T-helper 2 cell treated with Interferon-gamma antibody and Interleukin-4, amounts not matched to agents 5 μg/mL and 100 μg/mL, for 36 hours (primary cell): ENCODE data around the gene THOC5.
"Not testable (repeated sequence)": the region's sequence is repeated elsewhere in the genome, so short reads cannot be mapped to it uniquely, and the experiment has no call there.

Experiments
- DNase-seq: peaks from one replicate; pipeline ENCODE4 v3.0.0; 2021; ENCODE audit warnings: low spot score
- H3K27ac Mint-ChIP-seq: one replicate; pipeline ENCODE4 v1.8.0; 2021; ENCODE audit warnings: mild to moderate bottlenecking, mixed read lengths
- H3K27me3 Mint-ChIP-seq: one replicate; pipeline ENCODE4 v1.8.0; 2021; ENCODE audit warnings: low read depth, mixed read lengths
- H3K36me3 Mint-ChIP-seq: one replicate; pipeline ENCODE4 v1.8.0; 2021; ENCODE audit warnings: low read depth, mixed read lengths
- H3K4me1 Mint-ChIP-seq: one replicate; pipeline ENCODE4 v1.8.0; 2021; ENCODE audit warnings: low read depth, mixed read lengths
- H3K4me3 Mint-ChIP-seq: one replicate; pipeline ENCODE4 v1.8.0; 2022; ENCODE audit warnings: mild to moderate bottlenecking, moderate library complexity, mixed read lengths
- H3K9me3 Mint-ChIP-seq: one replicate; pipeline ENCODE4 v1.8.0; 2021; ENCODE audit warnings: mixed read lengths

The THOC5 gene

GRCh38 chr22:29553351-29554224, at the start of gene THOC5:
Gene THOC5 (minus strand): TSS chr22:29553757. CDS start chr22:29549147, 4,610 bp downstream.
- peak within 1 kb of the TSS; percentile 93 for H3K27ac Mint-ChIP-seq
- H3K36me3 Mint-ChIP-seq, result peaks cover 29% of the 10 kb centered on the region
- peak; percentile 91 for DNase-seq
- H3K4me3 Mint-ChIP-seq, result peak within 1 kb of the TSS; percentile 97
- H3K4me1 Mint-ChIP-seq, result peaks cover 8% of the 10 kb centered on the region
- H3K9me3 Mint-ChIP-seq, result no peaks in the 10 kb centered on the region
- no peaks in the 10 kb centered on the region for H3K27me3 Mint-ChIP-seq

GRCh38 chr22:29598684-29599020, 45.1 kb upstream of the THOC5 start:
- Mint-ChIP-seq H3K9me3 (peaks cover 4% of the 10 kb centered on the region), H3K4me1 (peaks cover 3% of the 10 kb centered on the region), H3K27me3 (no peaks in the 10 kb centered on the region), H3K36me3 (no peaks in the 10 kb centered on the region), H3K4me3 (no peak overlapping the region), H3K27ac (no peak overlapping the region)
- DNase-seq, result no peak

DNA sequence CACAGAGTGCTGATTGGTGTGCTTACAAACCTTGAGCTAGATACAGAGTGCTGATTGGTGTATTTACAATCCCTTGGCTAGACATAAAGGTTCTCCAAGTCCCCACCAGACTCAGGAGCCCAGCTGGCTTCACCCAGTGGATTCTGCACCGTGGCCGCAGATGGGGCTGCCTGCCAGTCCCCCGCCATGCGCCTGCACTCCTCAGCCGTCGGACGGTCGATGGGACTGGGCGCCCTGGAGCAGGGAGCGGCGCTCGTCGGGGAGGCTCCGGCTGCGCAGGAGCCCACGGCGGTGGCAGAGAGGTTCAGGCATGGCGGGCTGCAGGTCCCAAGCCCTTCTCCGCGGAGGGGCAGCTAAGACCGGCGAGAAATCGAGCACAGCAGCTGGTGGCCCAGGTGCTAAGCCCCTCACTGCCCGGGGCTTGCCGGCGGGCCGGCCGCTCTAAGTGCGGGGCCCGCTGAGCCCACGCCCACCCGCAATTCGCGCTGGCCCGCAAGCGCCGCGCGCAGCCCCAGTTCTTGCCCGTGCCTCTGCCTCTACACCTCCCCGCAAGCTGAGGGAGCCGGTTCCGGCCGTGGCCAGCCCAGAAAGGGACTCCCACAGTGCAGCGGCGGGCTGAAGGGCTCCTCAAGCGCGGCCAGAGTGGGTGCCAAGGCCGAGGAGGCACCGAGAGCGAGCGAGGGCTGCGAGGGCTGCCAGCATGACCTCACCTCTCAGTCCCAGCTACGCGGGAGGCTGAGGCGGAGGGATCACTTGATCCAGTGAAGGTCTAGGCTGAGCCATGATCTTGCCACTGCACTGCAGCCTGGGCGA, 44.5 kb upstream of the THOC5 start:
- not testable (repeated sequence) for H3K4me3 Mint-ChIP-seq, H3K36me3 Mint-ChIP-seq, DNase-seq, H3K9me3 Mint-ChIP-seq, H3K27ac Mint-ChIP-seq, H3K27me3 Mint-ChIP-seq, H3K4me1 Mint-ChIP-seq

DNA sequence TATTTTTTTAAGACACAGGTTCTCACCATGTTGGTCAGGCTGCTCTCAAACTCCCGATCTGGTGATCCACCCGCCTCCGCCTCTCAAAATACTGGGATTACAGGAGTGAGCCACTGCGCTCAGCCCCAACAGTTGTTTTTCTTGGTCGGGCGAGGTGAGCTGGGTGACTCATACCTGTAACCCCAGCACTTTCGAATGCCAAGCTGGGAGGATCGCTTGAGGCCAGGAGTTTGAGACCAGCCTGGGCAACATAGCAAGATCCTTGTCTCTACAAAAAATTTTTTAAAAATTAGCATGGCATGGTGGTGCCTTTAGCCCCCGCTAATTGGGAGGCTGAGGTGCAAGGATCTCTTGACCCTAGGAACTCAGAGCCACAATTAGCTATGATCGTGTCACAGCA, 42.9 kb upstream of the THOC5 start:
- Mint-ChIP-seq H3K27me3 (no peaks in the 10 kb centered on the region), H3K9me3 (peaks cover 4% of the 10 kb centered on the region), H3K4me1 (no peaks in the 10 kb centered on the region), H3K27ac (no peak overlapping the region), H3K4me3 (no peak overlapping the region), H3K36me3 (no peaks in the 10 kb centered on the region)
- no peak for DNase-seq

DNA sequence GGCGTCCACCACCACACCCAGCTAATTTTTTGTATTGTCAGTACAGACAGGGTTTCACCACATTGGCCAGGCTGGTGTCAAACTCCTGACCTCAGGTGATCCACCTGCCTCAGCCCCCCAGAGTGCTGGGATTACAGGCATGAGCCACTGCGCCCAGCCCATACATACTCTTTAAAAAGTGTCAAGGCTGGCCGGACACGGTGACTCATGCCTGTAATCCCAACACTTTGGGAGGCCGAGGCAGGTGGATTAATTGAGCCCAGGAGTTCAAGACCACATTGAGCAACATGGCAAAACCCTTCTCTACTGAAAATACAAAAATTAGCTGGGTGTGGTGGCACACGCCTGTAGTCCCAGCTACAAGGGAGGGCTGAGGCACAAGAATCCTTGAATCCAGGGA, 40.9 kb upstream of the THOC5 start:
- H3K36me3 Mint-ChIP-seq, H3K9me3 Mint-ChIP-seq, H3K4me3 Mint-ChIP-seq, H3K27me3 Mint-ChIP-seq, H3K27ac Mint-ChIP-seq, DNase-seq: not testable (repeated sequence)
- peaks cover 11% of the 10 kb centered on the region for H3K4me1 Mint-ChIP-seq

DNA sequence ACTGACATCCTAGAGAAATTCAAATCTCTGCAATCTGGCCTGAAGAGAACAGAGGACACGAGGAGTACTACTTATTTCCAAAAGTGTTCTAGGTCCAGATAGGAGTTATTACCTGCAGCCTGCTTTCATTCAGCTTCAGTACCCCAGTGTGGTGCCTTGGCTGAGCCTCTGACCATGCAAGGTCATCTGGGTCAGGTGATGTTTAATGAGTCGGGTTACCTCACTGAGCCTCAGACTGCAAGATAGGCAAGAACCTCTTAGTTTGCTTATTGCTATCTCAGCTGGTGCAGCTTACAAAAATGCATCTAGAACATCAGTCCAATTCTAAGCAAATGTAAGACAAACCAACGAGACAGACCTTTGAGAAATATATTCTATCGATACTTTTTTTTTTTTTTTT, 40.4 kb upstream of the THOC5 start:
- Mint-ChIP-seq H3K27me3 (no peaks in the 10 kb centered on the region), H3K36me3 (no peaks in the 10 kb centered on the region), H3K4me3 (no peak overlapping the region), H3K4me1 (peaks cover 11% of the 10 kb centered on the region), H3K27ac (no peak overlapping the region), H3K9me3 (peaks cover 4% of the 10 kb centered on the region)
- no peak for DNase-seq

DNA sequence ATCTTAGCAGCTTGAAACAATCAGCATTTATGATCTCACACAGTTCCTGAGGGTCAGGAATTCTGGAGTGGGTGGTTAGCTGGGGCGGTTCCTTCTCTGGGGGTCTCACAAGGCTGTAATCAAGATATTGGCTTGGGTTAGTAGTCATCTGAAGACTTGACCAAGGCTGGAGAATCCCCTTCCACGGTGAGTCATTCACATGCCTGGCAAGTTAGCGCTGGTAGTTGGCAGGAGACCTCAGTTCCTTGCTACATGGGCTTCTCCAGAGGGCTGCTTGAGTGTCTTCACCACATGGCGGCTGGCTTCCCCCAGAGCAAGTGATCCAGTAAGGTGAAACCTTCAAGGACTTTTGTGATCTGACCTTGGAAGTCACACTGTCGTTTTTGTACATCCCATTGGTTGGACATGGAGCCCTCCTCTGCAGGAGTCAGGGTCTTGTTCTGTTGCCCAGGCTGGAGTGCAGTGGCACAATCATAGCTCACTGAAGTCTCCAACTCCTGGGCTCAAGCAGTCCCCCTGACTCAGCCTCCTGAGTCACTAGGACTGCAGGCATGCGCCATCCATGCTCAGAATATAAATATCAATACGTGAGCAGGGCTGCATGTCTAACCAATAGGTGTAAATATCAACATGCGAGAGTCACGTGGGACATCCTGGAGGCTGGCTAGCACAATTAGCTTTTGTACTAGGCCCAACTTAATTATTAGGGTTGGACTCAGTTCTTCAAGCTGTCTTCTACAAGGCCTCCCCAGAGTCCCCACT, 34.6 kb upstream of the THOC5 start:
- no peak for DNase-seq
- no peaks in the 10 kb centered on the region for H3K9me3 Mint-ChIP-seq
- H3K36me3 Mint-ChIP-seq, result no peaks in the 10 kb centered on the region
- no peak overlapping the region for H3K4me3 Mint-ChIP-seq
- H3K4me1 Mint-ChIP-seq, result peaks cover 11% of the 10 kb centered on the region
- no peak overlapping the region for H3K27ac Mint-ChIP-seq
- H3K27me3 Mint-ChIP-seq, result no peaks in the 10 kb centered on the region

GRCh38 chr22:29586193-29586705, 32.7 kb upstream of the THOC5 start:
- not testable (repeated sequence) for H3K36me3 Mint-ChIP-seq, H3K4me3 Mint-ChIP-seq, DNase-seq, H3K27me3 Mint-ChIP-seq, H3K9me3 Mint-ChIP-seq
- peak overlapping the region; percentile 46 for H3K27ac Mint-ChIP-seq
- H3K4me1 Mint-ChIP-seq, result peaks cover 14% of the 10 kb centered on the region

DNA sequence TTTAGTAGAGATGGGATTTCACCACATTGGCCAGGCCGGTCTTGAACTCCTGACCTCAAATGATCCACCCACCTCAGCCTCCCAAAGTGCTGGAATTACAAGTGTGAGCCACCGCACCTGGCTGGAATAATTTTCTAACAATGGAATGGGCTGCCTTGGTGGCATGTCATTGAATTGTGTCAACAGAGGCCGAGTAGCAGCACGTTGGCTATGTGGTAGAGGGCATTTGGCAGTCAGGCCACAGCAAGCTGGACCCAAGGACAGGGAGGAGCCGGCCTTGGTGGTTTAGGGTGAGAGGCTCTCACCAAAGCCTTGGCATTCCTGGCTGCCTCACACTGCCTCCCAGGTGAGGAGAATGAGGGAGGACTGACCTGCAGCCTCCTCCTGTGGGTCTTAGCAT, 31.4 kb upstream of the THOC5 start:
- no peaks in the 10 kb centered on the region for H3K27me3 Mint-ChIP-seq
- peaks cover 9% of the 10 kb centered on the region for H3K4me1 Mint-ChIP-seq
- no peak overlapping the region for H3K27ac Mint-ChIP-seq
- DNase-seq, result no peak
- H3K9me3 Mint-ChIP-seq, result no peaks in the 10 kb centered on the region
- H3K36me3 Mint-ChIP-seq, result no peaks in the 10 kb centered on the region
- no peak overlapping the region for H3K4me3 Mint-ChIP-seq

DNA sequence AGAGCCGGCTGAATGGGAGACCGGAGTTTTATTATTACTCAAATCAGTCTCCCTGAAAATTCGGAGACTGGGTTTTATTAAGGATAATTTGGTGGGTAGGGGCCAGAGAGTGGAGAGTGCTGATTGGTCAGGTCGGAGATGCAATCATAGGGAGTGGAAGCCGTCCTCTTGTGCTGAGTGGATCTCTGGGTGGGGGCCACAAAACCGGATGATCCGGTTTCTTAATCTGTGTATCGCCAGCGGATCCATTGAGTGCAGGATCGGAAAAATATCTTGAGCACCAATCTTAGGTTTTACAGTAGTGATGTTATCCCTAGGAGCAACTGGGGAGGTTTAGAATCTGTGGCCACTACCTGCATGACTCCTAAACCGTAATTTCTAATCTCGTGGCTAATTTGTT, 28.2 kb upstream of the THOC5 start:
- H3K36me3 Mint-ChIP-seq, result no peaks in the 10 kb centered on the region
- DNase-seq, result no peak
- peaks cover 10% of the 10 kb centered on the region for H3K4me1 Mint-ChIP-seq
- peak overlapping the region; percentile 17 for H3K27ac Mint-ChIP-seq
- peak overlapping the region; percentile 94 for H3K4me3 Mint-ChIP-seq
- no peaks in the 10 kb centered on the region for H3K27me3 Mint-ChIP-seq
- H3K9me3 Mint-ChIP-seq, result no peaks in the 10 kb centered on the region

DNA sequence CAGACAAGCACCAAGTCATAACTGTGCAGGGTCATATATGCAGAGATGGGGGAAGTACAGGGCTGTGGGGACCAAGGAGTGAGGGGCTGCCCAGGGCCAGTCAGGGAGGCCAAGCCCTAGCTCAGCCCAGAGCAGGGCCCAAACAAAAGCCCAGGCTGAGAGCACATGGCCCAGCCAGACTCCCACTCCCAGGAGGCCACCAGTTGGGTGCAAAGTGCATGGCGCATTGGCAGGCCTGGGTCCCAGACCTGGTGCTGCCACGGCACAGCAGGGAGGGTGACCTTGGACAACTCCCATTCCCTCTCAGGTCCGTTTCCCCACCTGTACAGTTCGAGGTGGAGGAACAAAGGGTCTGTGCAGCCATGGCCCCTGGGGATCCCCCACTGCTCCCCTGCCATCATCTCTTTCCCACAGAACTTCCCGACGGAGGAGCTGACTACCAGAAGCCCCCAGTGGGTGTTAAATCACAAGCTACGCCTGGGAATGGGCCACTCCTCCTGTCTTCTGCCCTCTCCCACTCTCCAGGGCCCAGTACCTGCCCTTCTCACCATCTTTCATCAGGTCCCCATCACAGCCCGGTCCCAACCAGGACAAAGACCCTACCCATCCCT, 26.7 kb upstream of the THOC5 start:
- DNase-seq, result peak; percentile 6
- Mint-ChIP-seq H3K27me3 (no peaks in the 10 kb centered on the region), H3K4me1 (peaks cover 10% of the 10 kb centered on the region), H3K4me3 (peak overlapping the region; percentile 94), H3K36me3 (no peaks in the 10 kb centered on the region), H3K27ac (peak overlapping the region; percentile 91), H3K9me3 (no peaks in the 10 kb centered on the region)

- no peak overlapping the region for H3K27ac Mint-ChIP-seq
Measured at GRCh38 chr22:29578462-29579200, 25.1 kb upstream of the THOC5 start.

More at GRCh38 chr22:29578462-29579200, 25.1 kb upstream of the THOC5 start:
- Mint-ChIP-seq H3K4me3 (no peak overlapping the region), H3K36me3 (no peaks in the 10 kb centered on the region), H3K4me1 (peaks cover 10% of the 10 kb centered on the region), H3K27me3 (no peaks in the 10 kb centered on the region), H3K9me3 (no peaks in the 10 kb centered on the region)
- no peak for DNase-seq
